Activated naive CD4-positive, alpha-beta T cell treated with anti-CD3 and anti-CD28 coated beads, Interleukin-2, amount 50 U/mL, for 24 hours (primary cell): ENCODE data around the gene RILPL2.
"Not testable (repeated sequence)": the region's sequence is repeated elsewhere in the genome, so short reads cannot be mapped to it uniquely, and the experiment has no call there.

Source experiments
- H3K27ac Mint-ChIP-seq: one replicate; pipeline ENCODE4 v1.8.0; 2021; ENCODE audit warnings: mild to moderate bottlenecking, mixed read lengths
- H3K27me3 Mint-ChIP-seq: one replicate; pipeline ENCODE4 v1.8.0; 2021; ENCODE audit warnings: mixed read lengths
- H3K36me3 Mint-ChIP-seq: one replicate; pipeline ENCODE4 v1.8.0; 2021; ENCODE audit warnings: mixed read lengths
- H3K4me1 Mint-ChIP-seq: one replicate; pipeline ENCODE4 v1.8.0; 2021; ENCODE audit warnings: mixed read lengths
- H3K4me3 Mint-ChIP-seq: one replicate; pipeline ENCODE4 v1.8.0; 2021; ENCODE audit warnings: mild to moderate bottlenecking, mixed read lengths
- H3K9me3 Mint-ChIP-seq: one replicate; pipeline ENCODE4 v1.8.0; 2021; ENCODE audit warnings: mixed read lengths

RILPL2 gene

GRCh38 chr12:123384318-123384993 lies 52.0 kb downstream of the RILPL2 start:
- peaks cover 20% of the 10 kb centered on the region for H3K4me1 Mint-ChIP-seq

GRCh38 chr12:123382684-123383083 lies 53.8 kb downstream of the RILPL2 start:
- Mint-ChIP-seq H3K27me3 (no peaks in the 10 kb centered on the region), H3K27ac (no peak overlapping the region), H3K9me3 (no peaks in the 10 kb centered on the region), H3K4me3 (peak overlapping the region; percentile 39), H3K4me1 (peaks cover 12% of the 10 kb centered on the region), H3K36me3 (no peaks in the 10 kb centered on the region)

More at GRCh38 chr12:123384318-123384993, 52.0 kb downstream of the RILPL2 start:
- no peaks in the 10 kb centered on the region for H3K27me3 Mint-ChIP-seq
- no peaks in the 10 kb centered on the region for H3K9me3 Mint-ChIP-seq
- H3K27ac Mint-ChIP-seq = no peak overlapping the region
- H3K4me3 Mint-ChIP-seq = peak overlapping the region; percentile 93
- no peaks in the 10 kb centered on the region for H3K36me3 Mint-ChIP-seq

GRCh38 chr12:123379391-123379790 lies 57.1 kb downstream of the RILPL2 start:
- Mint-ChIP-seq H3K27ac (no peak overlapping the region), H3K36me3 (no peaks in the 10 kb centered on the region), H3K4me1 (peaks cover 4% of the 10 kb centered on the region), H3K4me3 (no peak overlapping the region), H3K27me3 (no peaks in the 10 kb centered on the region), H3K9me3 (no peaks in the 10 kb centered on the region)

- H3K9me3 Mint-ChIP-seq, H3K27ac Mint-ChIP-seq, H3K36me3 Mint-ChIP-seq, H3K4me3 Mint-ChIP-seq, H3K27me3 Mint-ChIP-seq, H3K4me1 Mint-ChIP-seq: not testable (repeated sequence)
Observed at GRCh38 chr12:123372415-123372814, 64.1 kb downstream of the RILPL2 start.

GRCh38 chr12:123371667-123372368 lies 64.7 kb downstream of the RILPL2 start:
- H3K27ac Mint-ChIP-seq, H3K27me3 Mint-ChIP-seq, H3K4me3 Mint-ChIP-seq: not testable (repeated sequence)

GRCh38 chr12:123369229-123369628 lies 67.3 kb downstream of the RILPL2 start:
- no peaks in the 10 kb centered on the region for H3K36me3 Mint-ChIP-seq
- H3K4me1 Mint-ChIP-seq = peaks cover 4% of the 10 kb centered on the region
- no peaks in the 10 kb centered on the region for H3K9me3 Mint-ChIP-seq
- no peaks in the 10 kb centered on the region for H3K27me3 Mint-ChIP-seq
- peak overlapping the region; percentile 6 for H3K27ac Mint-ChIP-seq
- no peak overlapping the region for H3K4me3 Mint-ChIP-seq

More at GRCh38 chr12:123371667-123372368, 64.7 kb downstream of the RILPL2 start:
- not testable (repeated sequence) for H3K4me1 Mint-ChIP-seq, H3K9me3 Mint-ChIP-seq, H3K36me3 Mint-ChIP-seq

GRCh38 chr12:123368431-123368830 lies 68.1 kb downstream of the RILPL2 start:
- H3K36me3 Mint-ChIP-seq, H3K4me1 Mint-ChIP-seq, H3K27me3 Mint-ChIP-seq, H3K9me3 Mint-ChIP-seq, H3K27ac Mint-ChIP-seq, H3K4me3 Mint-ChIP-seq: not testable (repeated sequence)

GRCh38 chr12:123367511-123367910 lies 69.0 kb downstream of the RILPL2 start:
- Mint-ChIP-seq H3K4me1 (peaks cover 15% of the 10 kb centered on the region), H3K27ac (peak overlapping the region; percentile 72), H3K9me3 (no peaks in the 10 kb centered on the region), H3K4me3 (no peak overlapping the region), H3K36me3 (no peaks in the 10 kb centered on the region), H3K27me3 (no peaks in the 10 kb centered on the region)
